Hematopoietic multipotent progenitor cell treated with erythropoietin and hydrocortisone succinate and interleukin-3 and kit ligand, for 17 days (in vitro differentiated cells): ENCODE data around the gene ERP27.

Experiments
- DNase-seq: peaks from one replicate; pipeline ENCODE4 v3.0.0-alpha.2; 2015; ENCODE audit warnings: low spot score

The ERP27 gene

GRCh38 chr12:14938301-14938700 is at the start of gene ERP27:
Gene ERP27 (minus strand): TSS chr12:14938537. CDS start chr12:14938508, 29 bp downstream.
- no peak for DNase-seq

- DNase-seq: no peak
Measured at GRCh38 chr12:14988035-14988434, 49.7 kb upstream of the ERP27 start.

- no peak for DNase-seq
Measured at GRCh38 chr12:14986449-14986848, 48.1 kb upstream of the ERP27 start.

- no peak for DNase-seq
Measured at GRCh38 chr12:14984766-14985285, 46.5 kb upstream of the ERP27 start.

- no peak for DNase-seq
Measured at GRCh38 chr12:14984036-14984435, 45.7 kb upstream of the ERP27 start.

- no peak for DNase-seq
Measured at GRCh38 chr12:14982991-14983390, 44.7 kb upstream of the ERP27 start.

- no peak for DNase-seq
Measured at GRCh38 chr12:14982562-14982961, 44.2 kb upstream of the ERP27 start.

- no peak for DNase-seq
Measured at GRCh38 chr12:14981049-14981448, 42.7 kb upstream of the ERP27 start.

GRCh38 chr12:14979468-14979867 is 41.1 kb upstream of the ERP27 start:
- DNase-seq: no peak

- no peak for DNase-seq
Measured at GRCh38 chr12:14976658-14977057, 38.3 kb upstream of the ERP27 start.

- DNase-seq: no peak
Measured at GRCh38 chr12:14975457-14975856, 37.1 kb upstream of the ERP27 start.

GRCh38 chr12:14974633-14975032 is 36.3 kb upstream of the ERP27 start:
- no peak for DNase-seq

- DNase-seq: no peak
Measured at GRCh38 chr12:14972816-14973215, 34.5 kb upstream of the ERP27 start, which contains the start of gene PDE6H. Gene PDE6H (plus strand): TSS chr12:14973042. CDS start chr12:14978013, 4,971 bp downstream.

- DNase-seq: no peak
Measured at GRCh38 chr12:14970473-14970872, 32.1 kb upstream of the ERP27 start.

- DNase-seq: no peak
Measured at GRCh38 chr12:14968478-14968877, 30.1 kb upstream of the ERP27 start.

- no peak for DNase-seq
Measured at GRCh38 chr12:14965221-14965620, 26.9 kb upstream of the ERP27 start.

GRCh38 chr12:14964406-14964805 is 26.1 kb upstream of the ERP27 start:
- no peak for DNase-seq

GRCh38 chr12:14963520-14963919 is 25.2 kb upstream of the ERP27 start:
- no peak for DNase-seq

- no peak for DNase-seq
Measured at GRCh38 chr12:14962797-14963196, 24.5 kb upstream of the ERP27 start.

- DNase-seq: no peak
Measured at GRCh38 chr12:14962153-14962539, 23.8 kb upstream of the ERP27 start.

- peak; percentile 70 for DNase-seq
Measured at GRCh38 chr12:14961466-14962152, 23.3 kb upstream of the ERP27 start, which contains the start of gene ARHGDIB. Gene ARHGDIB (minus strand): TSS chr12:14961601. CDS start chr12:14950712, 10,889 bp downstream.

GRCh38 chr12:14960548-14961465 is 22.5 kb upstream of the ERP27 start:
- peak; percentile 39 for DNase-seq
